Lower leg skin (tissue), 3 donors: ENCODE measurements around the gene CLTA.

Source experiments
- CTCF ChIP-seq, 3 donors: fragments of 450-650 bp; IDR thresholded peaks; one replicate each; pipeline ENCODE4 v1.5.1; 2016; ENCODE audit warnings: antibody characterized with exemption in 3 of 3, mild to moderate bottlenecking in 3 of 3, moderate library complexity in 2 of 3
- POLR2A ChIP-seq, 2 donors: fragments of 450-650 bp; IDR thresholded peaks; one replicate each; pipeline ENCODE4 v1.6.1; 2016 to 2017; ENCODE audit warnings: antibody characterized with exemption in 2 of 2, mild to moderate bottlenecking in 1 of 2, moderate library complexity in 1 of 2

- no peak for TF ChIP-seq POLR2A (IDR thresholded peaks at IDR 0.05)
- TF ChIP-seq CTCF (IDR thresholded peaks at IDR 0.05): no peak
Observed at GRCh38 chr9:36210722-36211121, 20.0 kb downstream of the CLTA start.
